H1 (cell line): Measurements from ENCODE around the gene TSPAN3.

Source experiments
- CEBPB ChIP-seq: IDR thresholded peaks from 2 replicates; pipeline ENCODE4 v1.6.1; 2012; ENCODE audit warnings: low read depth, low read length
- TF ChIP-seq, protein P1 (sequence below), 3 experiments: IDR thresholded peaks; 1 replicate in 2 of 3; 2 replicates in 1 of 3; pipeline versions ENCODE4 v1.5.1 to v1.6.1; 2011; ENCODE audit warnings: low read length in 3 of 3, mild to moderate bottlenecking in 3 of 3, inconsistent platforms in 2 of 3, low read depth in 1 of 3, moderate library complexity in 1 of 3; ENCODE audit not compliant: insufficient read depth in 1 of 3; ENCODE audit errors: control extremely low read depth in 1 of 3

DNA sequence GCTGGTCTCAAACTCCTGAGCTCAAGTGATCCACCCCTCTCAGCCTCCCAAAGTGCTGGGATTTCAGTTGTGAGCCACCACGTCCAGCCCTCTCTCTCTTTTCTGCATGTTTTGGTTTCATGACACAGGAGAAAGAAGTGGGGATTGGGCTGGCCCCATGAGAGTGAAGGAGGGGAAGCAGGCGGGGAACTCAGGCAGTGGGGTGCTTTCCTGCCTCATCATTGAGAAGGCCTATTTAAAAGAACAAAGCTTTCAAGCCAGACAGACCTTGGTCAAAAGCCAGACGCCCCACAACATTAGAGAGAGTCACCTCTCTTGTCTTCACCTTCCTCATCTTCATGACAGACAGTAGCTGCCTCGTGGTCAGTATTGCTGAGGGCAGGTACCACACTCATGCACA is 60.1 kb downstream of the TSPAN3 start:
- TF ChIP-seq, protein P1, sequence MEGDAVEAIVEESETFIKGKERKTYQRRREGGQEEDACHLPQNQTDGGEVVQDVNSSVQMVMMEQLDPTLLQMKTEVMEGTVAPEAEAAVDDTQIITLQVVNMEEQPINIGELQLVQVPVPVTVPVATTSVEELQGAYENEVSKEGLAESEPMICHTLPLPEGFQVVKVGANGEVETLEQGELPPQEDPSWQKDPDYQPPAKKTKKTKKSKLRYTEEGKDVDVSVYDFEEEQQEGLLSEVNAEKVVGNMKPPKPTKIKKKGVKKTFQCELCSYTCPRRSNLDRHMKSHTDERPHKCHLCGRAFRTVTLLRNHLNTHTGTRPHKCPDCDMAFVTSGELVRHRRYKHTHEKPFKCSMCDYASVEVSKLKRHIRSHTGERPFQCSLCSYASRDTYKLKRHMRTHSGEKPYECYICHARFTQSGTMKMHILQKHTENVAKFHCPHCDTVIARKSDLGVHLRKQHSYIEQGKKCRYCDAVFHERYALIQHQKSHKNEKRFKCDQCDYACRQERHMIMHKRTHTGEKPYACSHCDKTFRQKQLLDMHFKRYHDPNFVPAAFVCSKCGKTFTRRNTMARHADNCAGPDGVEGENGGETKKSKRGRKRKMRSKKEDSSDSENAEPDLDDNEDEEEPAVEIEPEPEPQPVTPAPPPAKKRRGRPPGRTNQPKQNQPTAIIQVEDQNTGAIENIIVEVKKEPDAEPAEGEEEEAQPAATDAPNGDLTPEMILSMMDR (IDR thresholded peaks at IDR 0.05; ENCODE audit: control extremely low read depth in 1 of 3, insufficient read depth in 1 of 3, low read depth in 1 of 3, low read length in 3 of 3) = no peak
- TF ChIP-seq CEBPB = no peak
